Upper lobe of left lung (tissue), 4 donors: Measurements from ENCODE around the gene USP22.

Source experiments
- CTCF ChIP-seq, 6 experiments: fragments of 450-650 bp in 4 of 6; fragments of 200-600 bp in 2 of 6; sonication (generic) in 2 of 6; IDR thresholded peaks; one replicate each; pipeline ENCODE4 v1.5.1; 2016 to 2019; ENCODE audit warnings: antibody characterized with exemption in 6 of 6
- EP300 ChIP-seq, 4 donors: sonication (generic); formaldehyde crosslinking; IDR thresholded peaks; one replicate each; pipeline ENCODE4 v1.5.1; 2017; ENCODE audit warnings: antibody characterized with exemption in 4 of 4, control low read depth in 2 of 4
- POLR2A ChIP-seq, 4 donors: fragments of 450-650 bp; IDR thresholded peaks; one replicate each; pipeline ENCODE4 v1.5.1; 2016 to 2017; ENCODE audit warnings: antibody characterized with exemption in 4 of 4, mild to moderate bottlenecking in 2 of 4
- POLR2AphosphoS5 ChIP-seq, 2 donors: sonication (generic); formaldehyde crosslinking; IDR thresholded peaks; one replicate each; pipeline ENCODE4 v1.5.1; 2017; ENCODE audit warnings: antibody characterized with exemption in 2 of 2

GRCh38 chr17:20955427-20956323 lies 87.1 kb downstream of the USP22 start:
- TF ChIP-seq CTCF (IDR thresholded peaks at IDR 0.05) (no peak), POLR2A (IDR thresholded peaks at IDR 0.05) (no peak), EP300 (IDR thresholded peaks at IDR 0.05) (no peak), POLR2AphosphoS5 (IDR thresholded peaks at IDR 0.05) (no peak)
